ENCODE results near the gene KLHL7. TPM values are rescaled to one million over a fixed set of nuclear protein-coding genes. Genes with fewer than 3 reads are reported as not detected.
A peak's percentile ranks its signal among the peaks of the same experiment; 100 is the strongest.

KLHL7 gene
- 10 to 100 TPM; 26.0 to 28.6 TPM for total RNA-seq
- long read RNA-seq, donor 1, full-length matches to known transcripts, result 12 of 14 reads
- long read RNA-seq, donor 1, partial matches to known transcripts, result 0 of 14 reads
- long read RNA-seq, donor 1, other reads (novel, unspliced or antisense), result 2 of 14 reads
- long read RNA-seq, donor 2, full-length matches to known transcripts, result 11 of 20 reads
- long read RNA-seq, donor 2, partial matches to known transcripts, result 5 of 20 reads
- long read RNA-seq, donor 2, other reads (novel, unspliced or antisense), result 4 of 20 reads

- intact Hi-C loops (cut with DNase I), result no loop called here
- DNase-seq (ENCODE audit: low spot score), result peak; percentile 99
Measured at GRCh38 chr7:23105644-23106056, at the start of gene KLHL7. KLHL7 (plus strand) TSS chr7:23105785; CDS start chr7:23106027, 242 bp downstream.

- intact Hi-C loops (cut with DNase I), result no loop called here
- no peak for DNase-seq (ENCODE audit: low spot score)
Measured at GRCh38 chr7:23058408-23059096, 47.0 kb upstream of the KLHL7 start.

- DNase-seq (ENCODE audit: low spot score), result no peak
- intact Hi-C loops (cut with DNase I), result no loop called here
Measured at GRCh38 chr7:23061327-23061726, 44.3 kb upstream of the KLHL7 start.

GRCh38 chr7:23062452-23062851, 43.1 kb upstream of the KLHL7 start:
- intact Hi-C loops (cut with DNase I), result no loop called here
- no peak for DNase-seq (ENCODE audit: low spot score)

GRCh38 chr7:23065974-23066373, 39.6 kb upstream of the KLHL7 start:
- no peak for DNase-seq (ENCODE audit: low spot score)
- intact Hi-C loops (cut with DNase I), result no loop called here

- DNase-seq (ENCODE audit: low spot score), result no peak
- intact Hi-C loops (cut with DNase I), result no loop called here
Measured at GRCh38 chr7:23067271-23067670, 38.3 kb upstream of the KLHL7 start.

GRCh38 chr7:23072048-23072447, 33.5 kb upstream of the KLHL7 start:
- no peak for DNase-seq (ENCODE audit: low spot score)
- intact Hi-C loops (cut with DNase I), result no loop called here

- intact Hi-C loops (cut with DNase I), result no loop called here
- no peak for DNase-seq (ENCODE audit: low spot score)
Measured at GRCh38 chr7:23072922-23073321, 32.7 kb upstream of the KLHL7 start.

GRCh38 chr7:23074443-23075261, 30.9 kb upstream of the KLHL7 start:
- intact Hi-C loops (cut with DNase I), result no loop called here
- DNase-seq (ENCODE audit: low spot score), result no peak

- intact Hi-C loops (cut with DNase I), result no loop called here
- no peak for DNase-seq (ENCODE audit: low spot score)
Measured at GRCh38 chr7:23075571-23075970, 30.0 kb upstream of the KLHL7 start.

- DNase-seq (ENCODE audit: low spot score), result no peak
- intact Hi-C loops (cut with DNase I), result no loop called here
Measured at GRCh38 chr7:23076772-23077171, 28.8 kb upstream of the KLHL7 start.

- intact Hi-C loops (cut with DNase I), result no loop called here
- no peak for DNase-seq (ENCODE audit: low spot score)
Measured at GRCh38 chr7:23093111-23093510, 12.5 kb upstream of the KLHL7 start.

GRCh38 chr7:23093546-23093945, 12.0 kb upstream of the KLHL7 start:
- intact Hi-C loops (cut with DNase I), result no loop called here
- DNase-seq (ENCODE audit: low spot score), result no peak

- no peak for DNase-seq (ENCODE audit: low spot score)
- intact Hi-C loops (cut with DNase I), result no loop called here
Measured at GRCh38 chr7:23096518-23097290, 8.9 kb upstream of the KLHL7 start.

GRCh38 chr7:23098029-23098428, 7.6 kb upstream of the KLHL7 start:
- DNase-seq (ENCODE audit: low spot score), result no peak
- intact Hi-C loops (cut with DNase I), result no loop called here

- DNase-seq (ENCODE audit: low spot score), result no peak
- intact Hi-C loops (cut with DNase I), result no loop called here
Measured at GRCh38 chr7:23098460-23098859, 7.1 kb upstream of the KLHL7 start.

- DNase-seq (ENCODE audit: low spot score), result no peak
- intact Hi-C loops (cut with DNase I), result no loop called here
Measured at GRCh38 chr7:23100697-23101096, 4.9 kb upstream of the KLHL7 start.

GRCh38 chr7:23105086-23105643, 420 bp upstream of the KLHL7 start:
- DNase-seq (ENCODE audit: low spot score), result no peak
- intact Hi-C loops (cut with DNase I), result no loop called here
